Stomach (tissue), 4 donors: ENCODE data around the gene SLC7A4.

Experiments used
- CTCF ChIP-seq, 7 experiments: fragments of 450-650 bp in 4 of 7; fragments of 200-600 bp in 3 of 7; sonication (generic) in 3 of 7; IDR thresholded peaks; one replicate each; pipeline ENCODE4 v1.5.1; 2016 to 2019; ENCODE audit warnings: antibody characterized with exemption in 7 of 7, control low read depth in 2 of 7, mild to moderate bottlenecking in 1 of 7
- EP300 ChIP-seq: sonication (generic); formaldehyde crosslinking; IDR thresholded peaks from one replicate; pipeline ENCODE4 v1.6.1; 2017; ENCODE audit warnings: antibody characterized with exemption
- POLR2AphosphoS5 ChIP-seq, 3 donors: sonication (generic); formaldehyde crosslinking; IDR thresholded peaks; one replicate each; pipeline ENCODE4 v1.6.1; 2016; ENCODE audit warnings: antibody characterized with exemption in 3 of 3

- TF ChIP-seq CTCF (IDR thresholded peaks at IDR 0.05) (no peak), POLR2AphosphoS5 (IDR thresholded peaks at IDR 0.05) (no peak), EP300 (no peak)
These were observed 28.6 kb downstream of the SLC7A4 start for GRCh38 chr22:21003782-21004181.
